ENCODE results near the gene SHOC2. TPM values are rescaled to one million over a fixed set of nuclear protein-coding genes. Genes with fewer than 3 reads are reported as not detected.

Gene SHOC2
- total and polyA plus RNA-seq, 2 experiments from 2014 or later, result 23.3 to 33.3 TPM

GRCh38 chr10:110967009-110967630 lies 47.7 kb downstream of the SHOC2 start:
- Histone ChIP-seq H3K79me2 (replicated peaks; ENCODE audit: insufficient read depth) (peaks cover 94% of the 10 kb centered on the region), H2AFZ (no peak overlapping the region), H3K36me3 (ENCODE audit: insufficient read depth) (no peaks in the 10 kb centered on the region), H3F3A (replicated peaks; ENCODE audit: low read depth) (no peaks in the 10 kb centered on the region), H3K4me3 (no peak overlapping the region), H3K9me2 (ENCODE audit: insufficient read depth) (no peaks in the 10 kb centered on the region), H3K27ac (ENCODE audit: low read depth) (no peak overlapping the region), H3K27me3 (ENCODE audit: insufficient read depth) (no peaks in the 10 kb centered on the region), H3K4me1 (ENCODE audit: insufficient read depth) (peaks cover 9% of the 10 kb centered on the region), H3K4me2 (no peak overlapping the region), H4K20me1 (replicated peaks; ENCODE audit: insufficient read depth) (peaks cover 15% of the 10 kb centered on the region)
- Mint-ChIP-seq H3K27me3 (ENCODE audit: insufficient read depth, low read depth, poor library complexity) (no peaks in the 10 kb centered on the region), H3K27ac (no peak overlapping the region), H3K9me3 (no peaks in the 10 kb centered on the region), H3K4me3 (no peak overlapping the region), H3K4me1 (peaks cover 19% of the 10 kb centered on the region), H3K36me3 (ENCODE audit: low read depth) (no peaks in the 10 kb centered on the region)
- ATAC-seq (no peak), DNase-seq (ENCODE audit: low spot score) (no peak)
- TF ChIP-seq EZH2 (IDR thresholded peaks at IDR 0.05; ENCODE audit: low read depth, unreplicated experiment), result no peak
- no peak for TF ChIP-seq ZNF331 (CRISPR knock-in tag; IDR thresholded peaks at IDR 0.05; ENCODE audit: low read depth)
- TF ChIP-seq POLR2AphosphoS5 (IDR thresholded peaks at IDR 0.05; ENCODE audit: low read depth), result no peak
- TF ChIP-seq ZNF114 (CRISPR knock-in tag; IDR thresholded peaks at IDR 0.05), result no peak
- no peak for TF ChIP-seq CREB1 (CRISPR knock-in tag; IDR thresholded peaks at IDR 0.05; ENCODE audit: low read depth)
- no peak for TF ChIP-seq STAT1 (IDR thresholded peaks at IDR 0.05; ENCODE audit: unreplicated experiment)
- no peak for TF ChIP-seq ZNF462 (CRISPR knock-in tag; IDR thresholded peaks at IDR 0.05)
- TF ChIP-seq, protein P1, sequence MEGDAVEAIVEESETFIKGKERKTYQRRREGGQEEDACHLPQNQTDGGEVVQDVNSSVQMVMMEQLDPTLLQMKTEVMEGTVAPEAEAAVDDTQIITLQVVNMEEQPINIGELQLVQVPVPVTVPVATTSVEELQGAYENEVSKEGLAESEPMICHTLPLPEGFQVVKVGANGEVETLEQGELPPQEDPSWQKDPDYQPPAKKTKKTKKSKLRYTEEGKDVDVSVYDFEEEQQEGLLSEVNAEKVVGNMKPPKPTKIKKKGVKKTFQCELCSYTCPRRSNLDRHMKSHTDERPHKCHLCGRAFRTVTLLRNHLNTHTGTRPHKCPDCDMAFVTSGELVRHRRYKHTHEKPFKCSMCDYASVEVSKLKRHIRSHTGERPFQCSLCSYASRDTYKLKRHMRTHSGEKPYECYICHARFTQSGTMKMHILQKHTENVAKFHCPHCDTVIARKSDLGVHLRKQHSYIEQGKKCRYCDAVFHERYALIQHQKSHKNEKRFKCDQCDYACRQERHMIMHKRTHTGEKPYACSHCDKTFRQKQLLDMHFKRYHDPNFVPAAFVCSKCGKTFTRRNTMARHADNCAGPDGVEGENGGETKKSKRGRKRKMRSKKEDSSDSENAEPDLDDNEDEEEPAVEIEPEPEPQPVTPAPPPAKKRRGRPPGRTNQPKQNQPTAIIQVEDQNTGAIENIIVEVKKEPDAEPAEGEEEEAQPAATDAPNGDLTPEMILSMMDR (conservative IDR thresholded peaks at IDR 0.05; ENCODE audit: low read depth in 2 of 2), result no peak
- no peak for TF ChIP-seq EZH2phosphoT487 (IDR thresholded peaks at IDR 0.05; ENCODE audit: unreplicated experiment)
- TF ChIP-seq JUNB (IDR thresholded peaks at IDR 0.05; ENCODE audit: unreplicated experiment), result no peak
- no peak for TF ChIP-seq NANOG (IDR thresholded peaks at IDR 0.05; ENCODE audit: borderline replicate concordance)
- TF ChIP-seq ETS1 (IDR thresholded peaks at IDR 0.05), result no peak
- TF ChIP-seq, protein P2, sequence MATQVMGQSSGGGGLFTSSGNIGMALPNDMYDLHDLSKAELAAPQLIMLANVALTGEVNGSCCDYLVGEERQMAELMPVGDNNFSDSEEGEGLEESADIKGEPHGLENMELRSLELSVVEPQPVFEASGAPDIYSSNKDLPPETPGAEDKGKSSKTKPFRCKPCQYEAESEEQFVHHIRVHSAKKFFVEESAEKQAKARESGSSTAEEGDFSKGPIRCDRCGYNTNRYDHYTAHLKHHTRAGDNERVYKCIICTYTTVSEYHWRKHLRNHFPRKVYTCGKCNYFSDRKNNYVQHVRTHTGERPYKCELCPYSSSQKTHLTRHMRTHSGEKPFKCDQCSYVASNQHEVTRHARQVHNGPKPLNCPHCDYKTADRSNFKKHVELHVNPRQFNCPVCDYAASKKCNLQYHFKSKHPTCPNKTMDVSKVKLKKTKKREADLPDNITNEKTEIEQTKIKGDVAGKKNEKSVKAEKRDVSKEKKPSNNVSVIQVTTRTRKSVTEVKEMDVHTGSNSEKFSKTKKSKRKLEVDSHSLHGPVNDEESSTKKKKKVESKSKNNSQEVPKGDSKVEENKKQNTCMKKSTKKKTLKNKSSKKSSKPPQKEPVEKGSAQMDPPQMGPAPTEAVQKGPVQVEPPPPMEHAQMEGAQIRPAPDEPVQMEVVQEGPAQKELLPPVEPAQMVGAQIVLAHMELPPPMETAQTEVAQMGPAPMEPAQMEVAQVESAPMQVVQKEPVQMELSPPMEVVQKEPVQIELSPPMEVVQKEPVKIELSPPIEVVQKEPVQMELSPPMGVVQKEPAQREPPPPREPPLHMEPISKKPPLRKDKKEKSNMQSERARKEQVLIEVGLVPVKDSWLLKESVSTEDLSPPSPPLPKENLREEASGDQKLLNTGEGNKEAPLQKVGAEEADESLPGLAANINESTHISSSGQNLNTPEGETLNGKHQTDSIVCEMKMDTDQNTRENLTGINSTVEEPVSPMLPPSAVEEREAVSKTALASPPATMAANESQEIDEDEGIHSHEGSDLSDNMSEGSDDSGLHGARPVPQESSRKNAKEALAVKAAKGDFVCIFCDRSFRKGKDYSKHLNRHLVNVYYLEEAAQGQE (IDR thresholded peaks at IDR 0.05; ENCODE audit: unreplicated experiment), result no peak
